CD4-positive, alpha-beta T cell (primary cell): Measurements from ENCODE around the gene CD300LG. TPM values are rescaled to one million over a fixed set of nuclear protein-coding genes. Genes with fewer than 3 reads are reported as not detected.

Experiments used
- ATAC-seq: fragments of 200-7000 bp; cut with Tn5 transposase; one replicate; pipeline ENCODE4 v1.10.0; 2022; ENCODE audit warnings: mild to moderate bottlenecking; ENCODE audit not compliant: poor library complexity
- CTCF ChIA-PET: fragments of 350-600 bp; sonication (Branson Sonifier 250); formaldehyde crosslinking; loops from one replicate; lab custom pipeline; 2021; ENCODE audit warnings: antibody characterized with exemption, inconsistent platforms; lab: Charles Lee
- POLR2A ChIA-PET: fragments of 350-600 bp; sonication (Branson Sonifier 250); formaldehyde crosslinking; loops from one replicate; lab custom pipeline; 2021; ENCODE audit warnings: antibody characterized with exemption, inconsistent platforms; lab: Charles Lee
- DNase-seq, 14 experiments: peaks; one replicate each; pipeline ENCODE4 v3.0.0-alpha.2; 2013 to 2020; ENCODE audit warnings: mixed read lengths in 2 of 14
- H3K27ac ChIP-seq, 2 donors: one replicate each; pipeline versions ENCODE4 v1.5.1 to v1.7.0; 2013; ENCODE audit warnings: low read length in 2 of 2, low read depth in 1 of 2, mild to moderate bottlenecking in 1 of 2
- H3K27me3 ChIP-seq, 2 experiments: 1 replicate in 1 of 2; 2 replicates in 1 of 2; pipeline versions ENCODE4 v1.6.1 to v1.7.0; 2013; ENCODE audit warnings: low read length in 2 of 2, control low read depth in 1 of 2, mild to moderate bottlenecking in 1 of 2, moderate library complexity in 1 of 2; ENCODE audit not compliant: insufficient read depth in 2 of 2, control insufficient read depth in 1 of 2
- H3K36me3 ChIP-seq: one replicate; pipeline ENCODE4 v1.6.1; 2013; ENCODE audit warnings: low read length, control low read depth; ENCODE audit not compliant: insufficient read depth
- H3K4me1 ChIP-seq: one replicate; pipeline ENCODE4 v1.6.1; 2013; ENCODE audit warnings: low read length, control low read depth; ENCODE audit not compliant: insufficient read depth
- H3K4me3 ChIP-seq: one replicate; pipeline ENCODE4 v1.5.1; 2013; ENCODE audit warnings: mild to moderate bottlenecking, low read length, moderate library complexity
- H3K9me3 ChIP-seq, 2 experiments: 1 replicate in 1 of 2; 2 replicates in 1 of 2; pipeline versions ENCODE4 v1.6.1 to v1.7.0; 2013; ENCODE audit warnings: low read length in 2 of 2, mild to moderate bottlenecking in 2 of 2, control low read depth in 1 of 2, moderate library complexity in 1 of 2; ENCODE audit not compliant: control insufficient read depth in 1 of 2, insufficient read depth in 1 of 2
- H3K27ac Mint-ChIP-seq: one replicate; pipeline ENCODE4 v1.8.0; 2020; ENCODE audit warnings: mixed read lengths
- H3K27me3 Mint-ChIP-seq: one replicate; pipeline ENCODE4 v1.8.0; 2021; ENCODE audit warnings: mixed read lengths
- H3K36me3 Mint-ChIP-seq: one replicate; pipeline ENCODE4 v1.8.0; 2021; ENCODE audit warnings: low read depth, mixed read lengths
- H3K4me1 Mint-ChIP-seq: one replicate; pipeline ENCODE4 v1.8.0; 2021; ENCODE audit warnings: low read depth, mixed read lengths
- H3K4me3 Mint-ChIP-seq: one replicate; pipeline ENCODE4 v1.8.0; 2020; ENCODE audit warnings: mild to moderate bottlenecking, mixed read lengths
- H3K9me3 Mint-ChIP-seq: one replicate; pipeline ENCODE4 v1.8.0; 2020; ENCODE audit warnings: mixed read lengths
- intact Hi-C, 2 experiments: fragments of 100-400 bp; cut with DNase I in 1 of 2; cut with micrococcal nuclease in 1 of 2; formaldehyde crosslinking; loops; one replicate each; pipeline versions ENCODE4 v1.15.1 to v1.9.0; 2023 to 2025; cut with DNase I, micrococcal nuclease
- total RNA-seq, 174 experiments: library from RNA in 2 of 174; stranded (reverse) in 2 of 174; gene quantifications; one replicate each; pipeline ENCODE4 v1.2.3 and lab custom pipeline; 2021 to 2026
- TF ChIP-seq, protein P1 (sequence below): fragments of 200-600 bp; IDR thresholded peaks from one replicate; pipeline ENCODE4 v1.8.0; 2022; ENCODE audit warnings: antibody characterized with exemption, mild to moderate bottlenecking

CD300LG gene
- total RNA-seq, 2 experiments from 2014 or later = not detected

DNA sequence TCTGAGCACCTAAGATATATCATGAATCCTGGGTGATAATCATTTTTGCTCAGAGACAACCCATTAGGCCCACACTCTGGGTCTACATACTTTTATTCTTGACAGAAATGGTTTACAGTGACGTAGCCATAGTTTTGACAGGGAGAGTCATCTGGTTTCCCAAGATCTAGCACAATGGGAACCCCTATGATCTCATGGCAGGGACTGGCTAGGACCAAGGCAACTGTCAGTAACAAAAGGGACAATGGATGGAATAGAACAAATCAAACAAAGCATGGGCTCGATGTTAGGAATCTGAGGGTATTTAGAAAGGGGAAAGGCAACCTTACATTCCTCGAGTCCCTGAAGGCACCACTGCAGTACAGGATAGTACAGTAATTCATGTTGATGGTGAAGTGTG is 46.2 kb upstream of the CD300LG start:
- intact Hi-C loops = no loop called here
- ChIA-PET POLR2A (no interaction called here), CTCF (no interaction called here)
- TF ChIP-seq, protein P1, sequence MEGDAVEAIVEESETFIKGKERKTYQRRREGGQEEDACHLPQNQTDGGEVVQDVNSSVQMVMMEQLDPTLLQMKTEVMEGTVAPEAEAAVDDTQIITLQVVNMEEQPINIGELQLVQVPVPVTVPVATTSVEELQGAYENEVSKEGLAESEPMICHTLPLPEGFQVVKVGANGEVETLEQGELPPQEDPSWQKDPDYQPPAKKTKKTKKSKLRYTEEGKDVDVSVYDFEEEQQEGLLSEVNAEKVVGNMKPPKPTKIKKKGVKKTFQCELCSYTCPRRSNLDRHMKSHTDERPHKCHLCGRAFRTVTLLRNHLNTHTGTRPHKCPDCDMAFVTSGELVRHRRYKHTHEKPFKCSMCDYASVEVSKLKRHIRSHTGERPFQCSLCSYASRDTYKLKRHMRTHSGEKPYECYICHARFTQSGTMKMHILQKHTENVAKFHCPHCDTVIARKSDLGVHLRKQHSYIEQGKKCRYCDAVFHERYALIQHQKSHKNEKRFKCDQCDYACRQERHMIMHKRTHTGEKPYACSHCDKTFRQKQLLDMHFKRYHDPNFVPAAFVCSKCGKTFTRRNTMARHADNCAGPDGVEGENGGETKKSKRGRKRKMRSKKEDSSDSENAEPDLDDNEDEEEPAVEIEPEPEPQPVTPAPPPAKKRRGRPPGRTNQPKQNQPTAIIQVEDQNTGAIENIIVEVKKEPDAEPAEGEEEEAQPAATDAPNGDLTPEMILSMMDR = no peak
- DNase-seq (no peak), ATAC-seq (no peak)
- Histone ChIP-seq H3K4me3 (no peak overlapping the region), H3K36me3 (no peaks in the 10 kb centered on the region), H3K9me3 (no peaks in the 10 kb centered on the region), H3K4me1 (no peaks in the 10 kb centered on the region), H3K27ac (no peak overlapping the region), H3K27me3 (peaks cover 4 to 12% of the 10 kb centered on the region in 2 experiments)
- H3K4me1 Mint-ChIP-seq = no peaks in the 10 kb centered on the region
- H3K27me3 Mint-ChIP-seq = peaks cover 58% of the 10 kb centered on the region
- H3K4me3 Mint-ChIP-seq = no peak overlapping the region
- no peaks in the 10 kb centered on the region for H3K36me3 Mint-ChIP-seq
- H3K9me3 Mint-ChIP-seq = no peaks in the 10 kb centered on the region
- no peak overlapping the region for H3K27ac Mint-ChIP-seq

DNA sequence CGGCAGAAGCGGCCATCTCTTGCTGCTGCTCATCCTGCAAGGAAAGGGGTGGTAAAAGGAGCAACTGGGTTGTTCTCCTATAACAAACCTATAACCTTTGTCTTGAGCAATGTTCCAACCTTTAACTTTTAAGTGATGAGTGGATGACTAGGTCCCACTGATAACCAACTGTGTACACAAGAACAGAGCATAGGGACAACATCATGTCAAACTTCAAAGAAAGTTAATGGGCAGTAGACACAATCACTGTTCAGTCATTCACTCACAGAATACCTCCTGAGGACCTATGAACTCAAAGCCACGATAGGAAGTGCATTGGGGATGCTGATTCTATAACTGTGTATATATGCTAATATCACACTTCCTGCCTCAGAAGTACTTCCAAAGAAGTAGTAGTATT is 45.1 kb upstream of the CD300LG start:
- H3K4me1 ChIP-seq = no peaks in the 10 kb centered on the region
- intact Hi-C loops = no loop called here
- TF ChIP-seq, protein P1 = no peak

DNA sequence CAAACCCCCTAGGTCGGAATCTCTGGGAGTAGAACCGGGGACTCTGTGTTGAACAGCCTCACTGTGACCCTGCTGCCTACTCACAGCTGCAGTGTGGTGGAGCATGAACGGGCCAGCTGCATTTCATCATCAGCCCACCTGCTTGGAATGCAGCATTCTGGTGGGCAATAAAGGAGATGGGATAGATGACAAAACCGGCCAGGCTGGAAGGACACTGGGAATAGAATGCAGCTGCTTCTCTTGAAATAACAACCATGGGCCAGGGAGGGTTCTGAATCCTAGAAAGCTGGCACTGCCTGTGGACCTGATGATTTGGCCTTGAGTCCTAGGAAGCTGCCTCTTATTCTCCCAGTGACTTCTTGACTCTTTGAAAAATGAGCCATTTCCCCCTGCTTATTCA is 43.2 kb upstream of the CD300LG start:
- ATAC-seq = no peak
- no peaks in the 10 kb centered on the region for H3K4me1 ChIP-seq
- TF ChIP-seq, protein P1 = no peak
- no peaks in the 10 kb centered on the region for H3K4me1 Mint-ChIP-seq
- no peaks in the 10 kb centered on the region for H3K9me3 Mint-ChIP-seq
- no peak overlapping the region for H3K4me3 ChIP-seq
- H3K4me3 Mint-ChIP-seq = no peak overlapping the region
- intact Hi-C loops = no loop called here
- H3K27ac Mint-ChIP-seq = no peak overlapping the region
- no peak for DNase-seq
- POLR2A ChIA-PET = no interaction called here
- H3K36me3 ChIP-seq = no peaks in the 10 kb centered on the region
- no peak overlapping the region for H3K27ac ChIP-seq
- no peaks in the 10 kb centered on the region for H3K9me3 ChIP-seq
- peaks cover 4 to 12% of the 10 kb centered on the region in 2 experiments for H3K27me3 ChIP-seq
- CTCF ChIA-PET = no interaction called here
- peaks cover 50% of the 10 kb centered on the region for H3K27me3 Mint-ChIP-seq
- no peaks in the 10 kb centered on the region for H3K36me3 Mint-ChIP-seq

More for the DNA sequence above, 45.1 kb upstream of the CD300LG start:
- Mint-ChIP-seq H3K27me3 (peaks cover 48% of the 10 kb centered on the region), H3K27ac (no peak overlapping the region), H3K9me3 (no peaks in the 10 kb centered on the region), H3K4me1 (no peaks in the 10 kb centered on the region), H3K4me3 (no peak overlapping the region), H3K36me3 (no peaks in the 10 kb centered on the region)
- ChIA-PET CTCF (no interaction called here), POLR2A (no interaction called here)
- peaks cover 4 to 12% of the 10 kb centered on the region in 2 experiments for H3K27me3 ChIP-seq
- no peaks in the 10 kb centered on the region for H3K36me3 ChIP-seq
- no peaks in the 10 kb centered on the region for H3K9me3 ChIP-seq
- H3K27ac ChIP-seq = no peak overlapping the region
- DNase-seq (no peak), ATAC-seq (no peak)
- no peak overlapping the region for H3K4me3 ChIP-seq
